ENCODE results near the gene UBE2D2.

DNA sequence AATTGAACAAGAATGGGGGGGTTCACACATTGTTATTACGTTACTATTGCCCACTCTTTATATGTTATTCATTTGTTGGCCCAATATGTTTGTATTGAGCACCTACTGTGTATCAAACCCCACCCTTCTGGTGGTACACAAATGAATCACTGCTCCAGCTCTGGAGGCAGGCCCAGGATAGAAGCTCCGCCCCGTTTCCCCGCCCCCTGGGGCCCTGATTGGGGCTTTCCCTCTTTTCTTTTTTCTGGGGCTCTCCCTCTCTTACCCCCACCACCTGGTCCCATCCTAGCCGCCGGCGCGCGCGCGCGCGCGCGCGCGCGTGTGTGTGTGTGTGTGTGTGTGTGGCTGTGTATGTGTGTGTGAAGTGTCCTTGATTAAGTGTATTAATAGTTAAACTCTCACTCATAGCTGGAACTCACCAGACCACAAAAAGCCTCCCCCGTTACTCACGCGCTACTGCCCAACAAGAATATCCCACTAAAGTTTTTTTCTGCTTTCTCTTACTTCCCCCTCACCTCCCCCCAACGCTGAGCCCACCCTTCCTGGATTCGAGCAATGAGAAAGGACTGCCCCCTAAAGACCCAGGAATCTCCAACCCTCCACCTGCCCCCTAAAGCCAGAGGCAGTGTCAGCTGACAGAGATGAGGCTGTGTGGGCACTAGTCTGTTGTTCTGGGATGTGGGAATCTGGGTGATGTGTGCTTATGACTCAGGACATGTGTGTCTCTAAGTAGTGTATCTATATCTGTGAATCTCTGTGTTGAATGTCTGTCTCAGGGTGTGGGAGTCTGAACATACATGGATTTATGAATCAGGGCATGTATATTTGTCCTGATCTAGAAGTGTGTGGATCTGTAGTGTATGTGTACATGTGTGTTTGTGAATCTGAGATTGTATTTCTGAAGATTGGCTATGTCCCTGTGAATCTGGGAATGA lies 91.0 kb downstream of the UBE2D2 start:
- no peak for TF ChIP-seq EP300 (IDR thresholded peaks at IDR 0.05)
- no peak for TF ChIP-seq CTCF (IDR thresholded peaks at IDR 0.05)

Measured in gastroesophageal sphincter (tissue), 3 donors.